HepG2 (cell line): ENCODE data around the gene PRSS53. TPM values are rescaled to one million over a fixed set of nuclear protein-coding genes. Genes with fewer than 3 reads are reported as not detected.

Experiments used
- ETV5 ChIP-seq: IDR thresholded peaks from 2 replicates; pipeline ENCODE4 v1.6.1; 2018; ENCODE audit warnings: missing biosample characterization, missing genetic modification reagents, inconsistent platforms, borderline replicate concordance
- IKZF4 ChIP-seq: sonication (generic); formaldehyde crosslinking; IDR thresholded peaks from 2 replicates; pipeline ENCODE4 v1.5.1; 2020; ENCODE audit warnings: borderline replicate concordance, mild to moderate bottlenecking, low read depth, missing genetic modification reagents; ENCODE audit errors: not compliant biosample characterization
- KAT8 ChIP-seq: IDR thresholded peaks from 2 replicates; pipeline ENCODE4 v1.6.1; 2016; ENCODE audit warnings: missing genetic modification reagents, missing compliant biosample characterization
- MIER2 ChIP-seq: IDR thresholded peaks from 2 replicates; pipeline ENCODE4 v1.6.1; 2016; ENCODE audit warnings: missing biosample characterization, missing genetic modification reagents
- NAIF1 ChIP-seq: sonication (generic); formaldehyde crosslinking; IDR thresholded peaks from 2 replicates; pipeline ENCODE4 v1.5.0; 2020; ENCODE audit warnings: mild to moderate bottlenecking, missing genetic modification reagents, borderline replicate concordance
- RXRA ChIP-seq: sonication (generic); formaldehyde crosslinking; IDR thresholded peaks from 2 replicates; pipeline ENCODE4 v1.5.1; 2020; ENCODE audit warnings: missing genetic modification reagents
- RXRB ChIP-seq: IDR thresholded peaks from 2 replicates; pipeline ENCODE4 v1.6.1; 2016; ENCODE audit warnings: borderline replicate concordance, missing genetic modification reagents, missing compliant biosample characterization
- SIN3B ChIP-seq: fragments of 150-350 bp; IDR thresholded peaks from 2 replicates; pipeline ENCODE4 v1.6.1; 2014; ENCODE audit warnings: low read length
- SP4 ChIP-seq: sonication (generic); formaldehyde crosslinking; IDR thresholded peaks from 2 replicates; pipeline ENCODE4 v1.8.1; 2023; ENCODE audit warnings: mild to moderate bottlenecking, missing genetic modification reagents
- SPEN ChIP-seq: sonication (generic); formaldehyde crosslinking; IDR thresholded peaks from 2 replicates; pipeline ENCODE4 v1.5.1; 2020; ENCODE audit warnings: low read depth, mild to moderate bottlenecking, missing genetic modification reagents
- TEAD2 ChIP-seq: sonication (generic); formaldehyde crosslinking; IDR thresholded peaks from 2 replicates; pipeline ENCODE4 v1.9.0; 2021; ENCODE audit warnings: missing genetic modification reagents
- ZC3H4 ChIP-seq: sonication (generic); formaldehyde crosslinking; IDR thresholded peaks from 2 replicates; pipeline ENCODE4 v1.4.0; 2020; ENCODE audit warnings: missing genetic modification reagents, borderline replicate concordance
- ZFP82 ChIP-seq: sonication (generic); formaldehyde crosslinking; IDR thresholded peaks from 2 replicates; pipeline ENCODE4 v1.5.1; 2020; ENCODE audit warnings: mild to moderate bottlenecking, missing genetic modification reagents, borderline replicate concordance
- ZNF143 ChIP-seq: sonication (generic); formaldehyde crosslinking; IDR thresholded peaks from 2 replicates; pipeline ENCODE4 v1.4.0; 2020; ENCODE audit warnings: missing genetic modification reagents
- ZNF446 ChIP-seq: sonication (generic); formaldehyde crosslinking; IDR thresholded peaks from 2 replicates; pipeline ENCODE4 v1.5.0; 2020; ENCODE audit warnings: mild to moderate bottlenecking, missing genetic modification reagents
- ZNF550 ChIP-seq: sonication (generic); formaldehyde crosslinking; IDR thresholded peaks from 2 replicates; pipeline ENCODE4 v1.4.0; 2020; ENCODE audit warnings: mild to moderate bottlenecking, missing genetic modification reagents, borderline replicate concordance
- polyA plus RNA-seq, 8 experiments: library from polyadenylated mRNA; depleted of rRNA in 3 of 8; stranded (reverse) in 7 of 8; unstranded in 1 of 8; fragments of >200 nt; fragmentation: Illumina TruSeq in 4 of 8; extraction: Trizol in 4 of 8; gene quantifications; 2 replicates each; pipeline versions ENCODE4 v1.2.1 to v1.2.3, GENCODE V29; 2011 to 2016; ENCODE audit warnings: low read depth in 4 of 8, missing spikeins in 1 of 8, mixed read lengths in 1 of 8; ENCODE audit not compliant: insufficient read depth in 1 of 8
- total RNA-seq, 5 experiments: library from RNA; depleted of rRNA; stranded (reverse); fragments of >200 nt; fragmentation: Illumina TruSeq; extraction: Trizol; gene quantifications; 2 replicates each; pipeline ENCODE4 v1.2.3, GENCODE V29; 2016; ENCODE audit warnings: low read depth in 1 of 5
- TF ChIP-seq, protein P1 (sequence below): IDR thresholded peaks from 2 replicates; pipeline ENCODE4 v1.6.1; 2016; ENCODE audit warnings: control low read depth
- TF ChIP-seq, protein P2 (sequence below): sonication (generic); formaldehyde crosslinking; IDR thresholded peaks from 2 replicates; pipeline ENCODE4 v1.4.0; 2020; ENCODE audit warnings: missing genetic modification reagents, borderline replicate concordance
- TF ChIP-seq, protein P3 (sequence below): sonication (generic); formaldehyde crosslinking; IDR thresholded peaks from 2 replicates; pipeline ENCODE4 v1.4.0; 2020; ENCODE audit warnings: mild to moderate bottlenecking, low read depth, missing genetic modification reagents
- TF ChIP-seq, protein P4 (sequence below): sonication (generic); formaldehyde crosslinking; IDR thresholded peaks from 2 replicates; pipeline ENCODE4 v1.5.0; 2020; ENCODE audit warnings: missing genetic modification reagents

PRSS53 gene
- total and polyA plus RNA-seq, 2 of the 13 experiments (the other 11 are each of a cell fraction or from before 2014, with no cell fraction given) = 2.2 to 7.4 TPM

DNA sequence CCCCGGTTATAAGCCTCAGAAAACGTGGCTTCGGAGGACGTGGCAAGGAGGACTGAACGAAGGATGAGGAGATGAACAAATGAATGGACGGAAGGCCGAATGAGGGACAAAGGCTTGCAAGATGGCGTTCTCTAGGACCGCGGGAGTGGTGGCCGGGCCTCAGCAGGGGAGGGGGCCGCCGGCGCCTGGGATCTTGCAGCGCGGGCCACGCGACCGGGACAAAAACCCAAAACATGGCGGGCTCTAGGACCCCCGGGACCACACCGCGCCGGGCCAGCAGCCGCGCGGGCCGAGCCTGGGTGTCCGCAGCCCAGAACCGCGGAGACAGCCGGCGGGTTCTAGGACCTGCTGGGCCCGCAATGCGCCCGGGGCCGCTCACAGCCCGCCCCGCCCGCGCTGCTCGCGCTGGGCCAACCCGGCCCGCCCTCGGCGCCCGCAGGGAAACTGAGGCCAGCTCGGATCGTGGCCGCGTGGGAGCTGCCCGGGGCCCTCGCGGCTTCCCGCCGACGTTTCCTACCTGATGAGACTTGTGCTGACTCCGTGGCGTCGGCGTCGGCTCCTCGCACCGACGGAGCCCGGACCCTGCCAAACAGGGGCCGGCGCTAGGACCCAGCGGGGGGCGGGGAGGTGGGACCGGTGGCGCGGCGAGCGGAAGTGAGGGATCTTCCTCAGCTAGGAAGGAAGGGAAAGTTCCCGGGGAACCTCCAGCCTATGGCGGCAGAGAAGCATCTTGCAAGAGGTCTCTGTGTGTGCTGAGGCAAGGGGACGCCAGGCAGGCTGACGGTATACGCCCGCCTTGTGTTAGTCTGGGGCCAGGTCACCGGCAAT, 15.4 kb downstream of the PRSS53 start (continued):
- TF ChIP-seq, protein P1, sequence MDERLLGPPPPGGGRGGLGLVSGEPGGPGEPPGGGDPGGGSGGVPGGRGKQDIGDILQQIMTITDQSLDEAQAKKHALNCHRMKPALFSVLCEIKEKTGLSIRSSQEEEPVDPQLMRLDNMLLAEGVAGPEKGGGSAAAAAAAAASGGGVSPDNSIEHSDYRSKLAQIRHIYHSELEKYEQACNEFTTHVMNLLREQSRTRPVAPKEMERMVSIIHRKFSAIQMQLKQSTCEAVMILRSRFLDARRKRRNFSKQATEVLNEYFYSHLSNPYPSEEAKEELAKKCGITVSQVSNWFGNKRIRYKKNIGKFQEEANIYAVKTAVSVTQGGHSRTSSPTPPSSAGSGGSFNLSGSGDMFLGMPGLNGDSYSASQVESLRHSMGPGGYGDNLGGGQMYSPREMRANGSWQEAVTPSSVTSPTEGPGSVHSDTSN = no peak
- TF ChIP-seq KAT8 (CRISPR knock-in tag) (peak; percentile 43; the same call in 1 of the 2 replicates), RXRB (CRISPR knock-in tag) (peak; percentile 52; the same call in 1 of the 2 replicates), RXRA (CRISPR knock-in tag) (no peak; the same call in 1 of the 2 replicates), IKZF4 (CRISPR knock-in tag) (peak; percentile 55), ZNF550 (no peak), TEAD2 (CRISPR knock-in tag) (no peak), ZFP82 (CRISPR knock-in tag) (no peak), ZC3H4 (no peak), ZNF143 (CRISPR knock-in tag) (no peak; the same call in 1 of the 2 replicates), SP4 (CRISPR knock-in tag) (no peak; the same call in 1 of the 2 replicates), SIN3B (peak; percentile 59; the same call in 1 of the 2 replicates), SPEN (CRISPR knock-in tag) (peak; percentile 79), NAIF1 (CRISPR knock-in tag) (peak; percentile 84; the same call in 1 of the 2 replicates), ZNF446 (CRISPR knock-in tag) (0 out of 2 replicates have a peak, but pooled peaks have one; percentile 87), ETV5 (CRISPR knock-in tag) (peak; percentile 72), MIER2 (CRISPR knock-in tag) (no peak)
- TF ChIP-seq, protein P2, sequence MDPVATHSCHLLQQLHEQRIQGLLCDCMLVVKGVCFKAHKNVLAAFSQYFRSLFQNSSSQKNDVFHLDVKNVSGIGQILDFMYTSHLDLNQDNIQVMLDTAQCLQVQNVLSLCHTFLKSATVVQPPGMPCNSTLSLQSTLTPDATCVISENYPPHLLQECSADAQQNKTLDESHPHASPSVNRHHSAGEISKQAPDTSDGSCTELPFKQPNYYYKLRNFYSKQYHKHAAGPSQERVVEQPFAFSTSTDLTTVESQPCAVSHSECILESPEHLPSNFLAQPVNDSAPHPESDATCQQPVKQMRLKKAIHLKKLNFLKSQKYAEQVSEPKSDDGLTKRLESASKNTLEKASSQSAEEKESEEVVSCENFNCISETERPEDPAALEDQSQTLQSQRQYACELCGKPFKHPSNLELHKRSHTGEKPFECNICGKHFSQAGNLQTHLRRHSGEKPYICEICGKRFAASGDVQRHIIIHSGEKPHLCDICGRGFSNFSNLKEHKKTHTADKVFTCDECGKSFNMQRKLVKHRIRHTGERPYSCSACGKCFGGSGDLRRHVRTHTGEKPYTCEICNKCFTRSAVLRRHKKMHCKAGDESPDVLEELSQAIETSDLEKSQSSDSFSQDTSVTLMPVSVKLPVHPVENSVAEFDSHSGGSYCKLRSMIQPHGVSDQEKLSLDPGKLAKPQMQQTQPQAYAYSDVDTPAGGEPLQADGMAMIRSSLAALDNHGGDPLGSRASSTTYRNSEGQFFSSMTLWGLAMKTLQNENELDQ (CRISPR knock-in tag) = 0 out of 2 replicates have a peak, but pooled peaks have one; percentile 70
- TF ChIP-seq, protein P3, sequence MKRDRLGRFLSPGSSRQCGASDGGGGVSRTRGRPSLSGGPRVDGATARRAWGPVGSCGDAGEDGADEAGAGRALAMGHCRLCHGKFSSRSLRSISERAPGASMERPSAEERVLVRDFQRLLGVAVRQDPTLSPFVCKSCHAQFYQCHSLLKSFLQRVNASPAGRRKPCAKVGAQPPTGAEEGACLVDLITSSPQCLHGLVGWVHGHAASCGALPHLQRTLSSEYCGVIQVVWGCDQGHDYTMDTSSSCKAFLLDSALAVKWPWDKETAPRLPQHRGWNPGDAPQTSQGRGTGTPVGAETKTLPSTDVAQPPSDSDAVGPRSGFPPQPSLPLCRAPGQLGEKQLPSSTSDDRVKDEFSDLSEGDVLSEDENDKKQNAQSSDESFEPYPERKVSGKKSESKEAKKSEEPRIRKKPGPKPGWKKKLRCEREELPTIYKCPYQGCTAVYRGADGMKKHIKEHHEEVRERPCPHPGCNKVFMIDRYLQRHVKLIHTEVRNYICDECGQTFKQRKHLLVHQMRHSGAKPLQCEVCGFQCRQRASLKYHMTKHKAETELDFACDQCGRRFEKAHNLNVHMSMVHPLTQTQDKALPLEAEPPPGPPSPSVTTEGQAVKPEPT (CRISPR knock-in tag) = peak; percentile 15; the same call in 1 of the 2 replicates
- TF ChIP-seq, protein P4, sequence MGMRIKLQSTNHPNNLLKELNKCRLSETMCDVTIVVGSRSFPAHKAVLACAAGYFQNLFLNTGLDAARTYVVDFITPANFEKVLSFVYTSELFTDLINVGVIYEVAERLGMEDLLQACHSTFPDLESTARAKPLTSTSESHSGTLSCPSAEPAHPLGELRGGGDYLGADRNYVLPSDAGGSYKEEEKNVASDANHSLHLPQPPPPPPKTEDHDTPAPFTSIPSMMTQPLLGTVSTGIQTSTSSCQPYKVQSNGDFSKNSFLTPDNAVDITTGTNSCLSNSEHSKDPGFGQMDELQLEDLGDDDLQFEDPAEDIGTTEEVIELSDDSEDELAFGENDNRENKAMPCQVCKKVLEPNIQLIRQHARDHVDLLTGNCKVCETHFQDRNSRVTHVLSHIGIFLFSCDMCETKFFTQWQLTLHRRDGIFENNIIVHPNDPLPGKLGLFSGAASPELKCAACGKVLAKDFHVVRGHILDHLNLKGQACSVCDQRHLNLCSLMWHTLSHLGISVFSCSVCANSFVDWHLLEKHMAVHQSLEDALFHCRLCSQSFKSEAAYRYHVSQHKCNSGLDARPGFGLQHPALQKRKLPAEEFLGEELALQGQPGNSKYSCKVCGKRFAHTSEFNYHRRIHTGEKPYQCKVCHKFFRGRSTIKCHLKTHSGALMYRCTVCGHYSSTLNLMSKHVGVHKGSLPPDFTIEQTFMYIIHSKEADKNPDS (CRISPR knock-in tag) = peak; percentile 56; the same call in 1 of the 2 replicates
